ENCODE results near the gene RPS4Y2.
A peak's percentile ranks its signal among the peaks of the same experiment; 100 is the strongest.

Gene RPS4Y2

DNA sequence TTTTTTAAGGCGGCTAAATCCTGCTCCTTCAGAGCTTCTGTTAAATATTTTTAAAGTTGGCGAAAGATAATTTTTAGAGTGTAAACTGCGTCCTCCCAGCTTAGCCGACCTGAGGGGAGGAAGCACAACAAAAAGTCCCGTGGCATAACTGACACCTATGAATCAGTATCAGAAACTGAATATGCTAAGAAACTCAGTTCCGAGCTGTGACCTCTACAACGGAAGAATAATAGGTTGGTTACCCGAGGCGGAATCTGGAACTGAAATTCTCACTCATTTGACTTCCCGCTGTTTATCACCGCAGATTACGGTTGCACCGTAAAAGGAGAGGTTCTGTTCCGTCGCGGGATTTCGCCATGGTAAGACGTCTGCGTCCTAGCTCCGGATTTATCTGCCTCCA, at the start of gene RPS4Y2:
Gene RPS4Y2 (plus strand): TSS at position 301 of the 400 bp plus-strand sequence. CDS start 56 bp downstream, at position 357.
- no peak for DNase-seq (ENCODE audit: low read depth in 2 of 3, low spot score in 1 of 3)

- peak in 2 of 3 donors; percentile 16 to 17 for DNase-seq (ENCODE audit: low read depth in 2 of 3, low spot score in 1 of 3)
Observed at GRCh38 chrY:20714391-20714790, 41.5 kb upstream of the RPS4Y2 start.

GRCh38 chrY:20726184-20726907, 29.6 kb upstream of the RPS4Y2 start:
- DNase-seq (ENCODE audit: low read depth in 2 of 3, low spot score in 1 of 3), result no peak

DNA sequence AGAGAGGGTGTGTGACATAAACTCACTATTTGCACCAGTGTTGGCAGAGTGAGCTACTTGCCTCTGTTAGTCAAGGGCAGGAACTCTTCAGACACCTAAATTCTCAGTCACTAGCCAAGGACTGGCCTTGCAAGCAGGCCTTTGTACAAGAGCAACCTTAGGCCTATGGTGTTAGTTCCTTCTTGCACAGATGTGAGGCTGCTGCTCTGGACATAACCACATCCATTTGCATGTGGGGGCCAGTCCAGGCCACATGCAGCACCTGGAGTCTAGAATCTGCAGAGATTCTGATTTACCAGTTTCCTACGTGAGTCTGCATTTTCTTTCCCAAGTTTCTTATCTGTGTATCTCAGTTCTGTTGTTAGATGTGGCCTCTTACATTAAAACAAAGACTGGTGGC, 20.7 kb upstream of the RPS4Y2 start:
- no peak for DNase-seq (ENCODE audit: low read depth in 2 of 3, low spot score in 1 of 3)

DNA sequence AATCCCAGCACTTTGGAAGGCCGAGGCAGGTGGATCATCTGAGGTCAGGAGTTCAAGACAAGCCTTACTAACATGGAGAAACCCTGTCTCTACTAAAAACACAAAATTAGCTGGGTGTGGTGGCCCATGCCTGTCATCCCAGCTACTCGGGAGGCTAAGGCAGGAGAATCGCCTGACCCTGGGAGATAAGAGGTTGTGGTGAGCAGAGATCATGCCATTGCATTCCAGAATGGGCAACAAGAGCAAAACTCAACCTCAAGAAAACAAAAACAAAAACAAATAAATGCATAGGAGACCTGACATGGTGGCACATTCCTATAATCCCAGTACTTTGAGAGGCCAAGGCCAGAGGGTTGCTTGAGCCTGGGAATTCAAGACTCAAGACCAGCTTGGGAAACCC, 16.1 kb upstream of the RPS4Y2 start:
- DNase-seq (ENCODE audit: low read depth in 2 of 3, low spot score in 1 of 3), result no peak

- no peak for DNase-seq (ENCODE audit: low read depth in 2 of 3, low spot score in 1 of 3)
Observed at GRCh38 chrY:20740609-20741008, 15.3 kb upstream of the RPS4Y2 start.

GRCh38 chrY:20745060-20745459, 10.8 kb upstream of the RPS4Y2 start:
- DNase-seq (ENCODE audit: low read depth in 2 of 3, low spot score in 1 of 3), result peak in 2 of 3 donors; percentile 4 to 7

DNA sequence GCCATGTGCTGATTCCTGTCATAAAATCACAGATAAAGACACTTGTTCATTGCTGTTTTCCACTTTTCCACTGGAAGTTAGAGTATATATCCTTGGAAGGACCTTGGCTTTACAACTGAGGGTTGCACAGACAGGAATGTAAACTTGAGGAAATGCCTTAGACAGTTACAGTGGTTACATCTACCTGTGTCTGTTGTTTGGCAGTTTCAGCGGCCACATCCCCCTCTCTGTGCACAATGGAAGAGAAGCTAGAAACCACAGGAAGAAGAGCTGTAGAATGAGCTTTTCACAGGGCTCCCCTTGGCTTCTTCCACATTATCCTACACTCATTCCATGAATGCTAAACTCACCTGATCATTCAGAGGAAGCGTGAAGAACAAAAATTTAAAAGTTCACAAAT, 9.0 kb upstream of the RPS4Y2 start:
- DNase-seq (ENCODE audit: low read depth in 2 of 3, low spot score in 1 of 3), result no peak

- DNase-seq (ENCODE audit: low read depth in 2 of 3, low spot score in 1 of 3), result no peak
Observed at GRCh38 chrY:20763869-20764268, 8.0 kb downstream of the RPS4Y2 start.

DNA sequence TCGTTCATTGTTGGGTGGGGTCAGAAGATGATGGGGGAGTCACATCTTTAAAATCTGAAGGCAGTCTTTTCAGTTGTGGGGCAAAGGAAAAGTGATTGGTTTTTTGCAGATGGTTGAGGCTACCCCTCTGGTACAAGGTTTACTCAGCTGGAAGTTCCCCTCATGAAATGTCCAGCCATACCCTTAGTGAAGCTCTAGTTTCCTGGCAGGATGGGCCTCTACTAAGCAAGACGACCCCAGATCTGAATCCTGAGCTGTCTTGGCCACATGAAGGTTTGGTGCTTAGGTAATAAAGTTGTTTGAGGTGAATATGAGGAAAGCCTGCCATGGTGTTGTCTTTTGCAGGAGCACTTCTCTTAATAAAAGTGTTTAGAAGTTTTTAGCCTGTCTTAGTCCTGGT, 9.2 kb downstream of the RPS4Y2 start:
- no peak for DNase-seq (ENCODE audit: low read depth in 2 of 3, low spot score in 1 of 3)

GRCh38 chrY:20770755-20771154, 14.8 kb downstream of the RPS4Y2 start:
- no peak for DNase-seq (ENCODE audit: low read depth in 2 of 3, low spot score in 1 of 3)

GRCh38 chrY:20776104-20776503, 20.2 kb downstream of the RPS4Y2 start:
- no peak for DNase-seq (ENCODE audit: low read depth in 2 of 3, low spot score in 1 of 3)

DNA sequence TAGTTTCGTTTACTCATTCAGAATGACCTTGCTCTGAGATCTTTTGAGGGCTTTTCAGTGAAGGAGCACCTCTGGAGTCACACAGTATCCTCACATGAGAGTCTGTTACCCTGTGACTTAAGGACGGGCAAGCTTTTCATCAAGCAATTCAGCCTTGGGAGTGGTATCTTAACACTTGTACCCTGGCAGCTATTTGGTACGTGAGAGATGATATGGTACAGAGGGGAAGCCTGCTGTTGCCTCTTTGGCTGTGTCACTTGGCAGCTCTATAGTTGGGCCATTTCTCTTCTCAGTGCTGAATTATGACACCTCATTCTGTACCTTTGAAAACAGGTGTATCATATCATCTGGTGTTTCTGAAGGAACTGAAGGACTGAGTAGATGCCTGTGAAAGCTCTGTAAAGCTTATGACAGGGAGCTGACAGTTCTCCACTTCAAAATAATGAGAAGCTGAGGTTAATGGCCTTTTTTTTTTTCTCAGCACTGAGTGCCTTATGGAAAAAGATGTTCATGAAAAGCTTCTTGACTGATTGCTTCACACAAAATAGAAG, 24.3 kb downstream of the RPS4Y2 start:
- no peak for DNase-seq (ENCODE audit: low read depth in 2 of 3, low spot score in 1 of 3)

- DNase-seq (ENCODE audit: low read depth in 2 of 3, low spot score in 1 of 3), result no peak
Observed at GRCh38 chrY:20780776-20781175, 24.9 kb downstream of the RPS4Y2 start.

GRCh38 chrY:20781408-20781807, 25.5 kb downstream of the RPS4Y2 start:
- no peak for DNase-seq (ENCODE audit: low read depth in 2 of 3, low spot score in 1 of 3)

DNA sequence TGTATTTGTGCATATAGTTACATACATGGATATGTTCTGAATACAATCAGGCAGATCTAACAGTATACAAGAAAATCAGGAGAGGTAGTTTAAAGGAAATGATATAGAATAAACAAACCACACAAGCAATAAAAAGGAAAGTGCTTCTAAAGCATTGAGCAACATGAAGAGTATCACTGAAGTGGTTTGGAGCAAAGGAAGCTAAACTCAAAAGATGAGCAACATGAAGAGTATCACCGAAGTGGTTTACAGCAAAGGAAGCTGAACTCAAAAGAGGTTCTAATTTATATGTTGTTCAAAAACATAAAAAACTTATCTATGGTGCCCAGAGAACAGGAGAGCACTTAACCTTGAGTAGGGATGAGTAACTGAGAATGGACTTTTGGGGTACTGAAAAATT, 29.1 kb downstream of the RPS4Y2 start:
- DNase-seq (ENCODE audit: low read depth in 2 of 3, low spot score in 1 of 3), result no peak

DNA sequence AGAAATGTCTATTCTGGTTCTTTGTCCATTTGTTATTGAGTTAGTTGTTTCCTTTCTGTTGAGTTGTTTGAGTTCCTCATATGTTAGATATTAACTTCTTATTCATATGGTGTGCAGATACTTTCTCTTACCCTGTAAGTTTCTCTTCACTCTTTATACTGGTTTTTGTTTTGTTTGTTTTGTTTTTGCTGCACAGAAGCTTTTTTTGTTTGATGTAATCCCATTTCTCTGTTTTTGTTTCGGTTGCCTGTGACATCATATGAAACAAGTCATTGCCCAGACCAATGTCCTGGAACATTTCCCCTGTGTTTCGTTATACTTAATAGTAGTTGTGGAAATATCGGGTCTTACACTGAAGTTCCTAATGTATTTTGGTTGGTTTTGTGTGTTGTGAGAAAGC, 31.2 kb downstream of the RPS4Y2 start:
- no peak for DNase-seq (ENCODE audit: low read depth in 2 of 3, low spot score in 1 of 3)

DNA sequence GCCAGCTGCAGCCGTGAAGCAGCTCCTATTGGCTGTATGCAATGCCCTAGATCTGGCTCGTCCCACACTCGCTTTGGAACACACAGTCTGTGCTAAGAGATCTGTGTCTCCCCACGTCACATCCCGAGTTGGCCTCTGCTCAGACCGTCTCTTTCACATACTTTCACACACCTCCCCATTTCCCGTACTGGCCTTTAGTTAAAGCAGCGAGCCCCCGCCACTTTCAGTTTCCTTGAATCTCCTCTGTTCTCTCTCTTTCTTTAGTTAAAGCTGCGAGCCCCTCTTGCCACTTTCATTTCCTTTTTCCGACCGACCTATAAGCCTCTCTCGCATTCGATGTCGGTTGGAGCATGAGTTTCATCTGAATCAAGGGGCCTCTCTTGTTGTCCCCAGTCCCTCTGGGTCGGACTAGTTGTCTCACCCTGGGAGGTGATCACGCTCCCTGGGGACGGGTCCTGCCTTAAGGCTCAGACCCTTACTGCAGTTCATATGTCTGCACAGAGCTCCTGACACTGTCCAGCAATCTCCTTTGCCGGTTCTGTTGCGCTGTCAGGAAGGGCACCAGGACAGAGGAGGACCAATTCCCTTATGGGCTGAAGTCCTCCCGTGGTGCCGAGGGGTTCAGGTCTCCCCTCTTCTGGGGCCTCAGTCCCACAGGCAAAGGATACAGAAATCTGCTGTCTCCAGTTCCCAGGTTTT, 42.6 kb downstream of the RPS4Y2 start:
- DNase-seq (ENCODE audit: low read depth in 2 of 3, low spot score in 1 of 3), result no peak

DNA sequence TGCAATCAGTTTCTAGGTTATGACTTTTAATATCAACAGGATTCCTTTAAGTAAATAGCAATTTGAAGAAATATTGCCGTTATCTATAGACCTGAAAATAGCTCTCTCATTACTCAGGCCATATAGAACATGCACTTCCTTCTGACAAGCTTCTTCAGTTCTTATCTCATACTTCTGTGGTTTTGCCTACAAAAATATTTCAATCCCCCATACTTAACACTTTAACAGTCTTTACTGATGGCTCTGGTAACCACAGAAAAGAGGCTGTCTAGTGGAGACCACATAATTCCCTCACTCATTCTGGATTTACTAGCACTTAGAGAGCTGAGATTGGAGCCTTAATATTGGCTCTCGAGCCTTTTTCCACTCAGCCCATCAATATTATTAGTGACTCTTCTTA, 46.8 kb downstream of the RPS4Y2 start:
- no peak for DNase-seq (ENCODE audit: low read depth in 2 of 3, low spot score in 1 of 3)

DNA sequence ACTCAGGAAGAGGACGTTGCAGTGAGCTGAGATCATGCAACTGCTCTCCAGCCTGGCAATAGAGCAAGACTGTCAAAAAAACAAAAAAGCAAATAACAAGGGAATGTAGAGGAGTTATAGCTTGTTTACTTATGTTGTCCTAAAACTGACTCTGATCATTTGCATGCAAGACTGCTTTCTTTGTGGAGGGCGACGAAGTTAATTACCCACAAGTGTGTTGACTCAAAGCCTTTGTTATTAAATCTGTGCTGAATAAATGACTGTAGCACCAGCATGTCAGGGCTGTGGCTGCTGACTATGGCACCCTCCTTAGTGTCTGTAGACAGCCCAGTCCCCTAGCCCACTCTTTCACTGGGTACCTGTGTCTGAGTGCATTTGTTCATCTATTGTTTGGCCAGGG, 50.3 kb downstream of the RPS4Y2 start:
- no peak for DNase-seq (ENCODE audit: low read depth in 2 of 3, low spot score in 1 of 3)

DNA sequence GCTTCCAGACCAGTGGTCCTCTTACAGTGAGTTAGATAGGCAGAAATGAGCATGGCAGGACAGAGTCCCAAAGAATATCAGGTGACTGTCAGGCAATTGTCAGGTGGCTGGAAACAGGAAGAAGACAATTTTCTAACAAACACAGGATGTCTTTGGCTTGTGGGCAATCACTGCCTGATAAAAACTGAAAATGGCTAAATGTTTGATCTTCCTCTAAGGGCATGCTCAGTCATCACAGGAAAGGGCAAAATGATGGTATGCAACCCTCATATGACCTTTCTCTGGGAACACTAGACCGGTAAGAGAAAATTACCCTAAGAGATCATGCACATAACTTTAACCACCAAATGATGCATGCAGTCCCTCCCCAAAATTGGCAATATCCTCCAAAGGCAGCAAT, 57.6 kb downstream of the RPS4Y2 start:
- DNase-seq (ENCODE audit: low read depth in 2 of 3, low spot score in 1 of 3), result no peak

DNA sequence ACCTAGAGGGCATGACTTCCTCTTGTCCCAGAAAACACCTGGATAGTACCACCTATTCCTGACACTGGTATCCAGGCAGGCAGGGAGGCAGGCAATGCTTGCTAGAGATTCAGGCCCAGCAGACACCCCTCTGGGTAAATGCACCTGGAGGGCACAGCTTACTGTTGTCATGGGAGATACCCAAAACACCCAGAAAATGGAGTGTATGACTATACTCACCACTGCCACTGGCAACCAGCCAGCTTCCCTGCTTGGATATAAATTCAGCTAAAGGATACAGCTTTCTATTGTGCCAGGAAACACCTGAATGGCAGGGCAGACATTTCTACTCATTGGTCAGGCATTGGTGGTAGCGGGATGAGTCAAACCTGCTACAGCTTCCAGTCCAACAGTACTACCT, 58.9 kb downstream of the RPS4Y2 start:
- no peak for DNase-seq (ENCODE audit: low read depth in 2 of 3, low spot score in 1 of 3)

GRCh38 chrY:20817067-20817466, 61.2 kb downstream of the RPS4Y2 start:
- DNase-seq (ENCODE audit: low read depth in 2 of 3, low spot score in 1 of 3), result no peak

All from stimulated activated CD4-positive, alpha-beta T cell treated with anti-CD3 and anti-CD28 coated beads, Interleukin-12 subunit alpha, Interleukin-12 subunit beta, amount 100 ng/mL, for 48 hours (primary cell).